HFFc6 (cell line): ENCODE data around the gene NCKAP5. TPM values are rescaled to one million over a fixed set of nuclear protein-coding genes. Genes with fewer than 3 reads are reported as not detected.

Experiments
- DNase-seq: peaks from one replicate; pipeline ENCODE4 v3.0.0-alpha.2; 2018
- H3K27ac Mint-ChIP-seq: 2 replicates; pipeline ENCODE4 v1.8.0; 2020; ENCODE audit warnings: mild to moderate bottlenecking, mixed read lengths
- H3K27me3 Mint-ChIP-seq: 2 replicates; pipeline ENCODE4 v1.8.0; 2021; ENCODE audit warnings: mild to moderate bottlenecking, moderate library complexity, mixed read lengths; ENCODE audit not compliant: insufficient read depth
- H3K36me3 Mint-ChIP-seq: 2 replicates; pipeline ENCODE4 v1.8.0; 2021; ENCODE audit warnings: low read depth, mixed read lengths
- H3K4me1 Mint-ChIP-seq: 2 replicates; pipeline ENCODE4 v1.8.0; 2020; ENCODE audit warnings: low read depth, mixed read lengths
- H3K4me3 Mint-ChIP-seq: 2 replicates; pipeline ENCODE4 v1.8.0; 2020; ENCODE audit warnings: mild to moderate bottlenecking, moderate library complexity, mixed read lengths
- H3K9me3 Mint-ChIP-seq: 2 replicates; pipeline ENCODE4 v1.8.0; 2020; ENCODE audit warnings: mild to moderate bottlenecking, mixed read lengths
- total RNA-seq, 6 experiments: library from RNA; stranded (reverse); fragmentation: NEBNext Ultra II Directional; extraction: Animal tissue kit (Norgen Biotek cat#: 25700); gene quantifications; 2 replicates in 1 of 6; 3 replicates in 5 of 6; pipeline ENCODE4 v1.2.3, GENCODE V29; 2021
- TF ChIP-seq, protein P1 (sequence below): fragments of 200-600 bp; sonication (generic); IDR thresholded peaks from 2 replicates; pipeline ENCODE4 v1.5.0; 2021; ENCODE audit warnings: antibody characterized with exemption, mild to moderate bottlenecking

Gene NCKAP5
- total RNA-seq, 6 experiments from 2014 or later, result 0.31 to 4.0 (median 3.1) TPM

DNA sequence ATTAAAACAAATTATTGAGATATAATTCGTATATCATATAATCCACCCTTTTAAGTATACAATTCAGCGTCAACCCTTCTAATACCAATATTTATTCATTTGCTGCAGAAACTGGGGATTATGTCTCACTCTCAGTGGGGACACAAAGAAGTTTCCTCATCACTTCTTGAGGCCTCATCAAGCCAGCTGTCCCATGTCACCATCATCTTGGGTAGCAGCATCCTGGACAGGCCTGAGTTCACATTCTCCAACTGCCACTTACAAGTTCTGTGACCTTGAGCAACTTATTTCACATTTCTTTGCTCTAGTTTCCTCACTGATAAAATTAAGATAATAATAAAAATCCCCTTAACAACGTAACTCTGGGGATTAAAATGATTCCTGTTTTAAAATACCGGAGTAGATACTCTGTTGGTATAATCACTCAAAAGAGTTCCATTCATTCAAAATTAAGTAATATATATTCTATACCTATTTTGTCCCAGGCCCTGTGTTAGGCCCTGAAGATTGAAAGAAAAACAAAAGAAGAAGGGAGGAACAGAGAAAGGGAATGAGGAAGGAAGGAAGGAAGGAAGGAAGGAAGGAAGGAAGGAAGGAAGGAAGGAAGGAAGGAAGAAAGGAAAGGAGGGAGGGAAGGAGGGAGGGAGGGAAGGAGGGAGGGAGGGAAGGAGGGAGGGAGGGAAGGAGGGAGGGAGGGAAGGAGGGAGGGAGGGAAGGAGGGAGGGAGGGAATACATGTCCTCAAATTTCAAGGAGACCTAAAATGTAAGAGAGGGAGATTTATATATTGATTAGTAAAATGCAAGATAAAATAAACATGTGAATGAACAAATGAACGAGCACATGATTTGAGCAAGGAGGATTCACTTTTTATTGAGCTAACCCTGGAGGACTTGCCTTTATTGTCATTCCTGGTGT is 42.4 kb downstream of the NCKAP5 start:
- no peaks in the 10 kb centered on the region for H3K9me3 Mint-ChIP-seq
- no peak overlapping the region for H3K27ac Mint-ChIP-seq
- H3K36me3 Mint-ChIP-seq, result no peaks in the 10 kb centered on the region
- no peak overlapping the region for H3K4me3 Mint-ChIP-seq
- TF ChIP-seq, protein P1, sequence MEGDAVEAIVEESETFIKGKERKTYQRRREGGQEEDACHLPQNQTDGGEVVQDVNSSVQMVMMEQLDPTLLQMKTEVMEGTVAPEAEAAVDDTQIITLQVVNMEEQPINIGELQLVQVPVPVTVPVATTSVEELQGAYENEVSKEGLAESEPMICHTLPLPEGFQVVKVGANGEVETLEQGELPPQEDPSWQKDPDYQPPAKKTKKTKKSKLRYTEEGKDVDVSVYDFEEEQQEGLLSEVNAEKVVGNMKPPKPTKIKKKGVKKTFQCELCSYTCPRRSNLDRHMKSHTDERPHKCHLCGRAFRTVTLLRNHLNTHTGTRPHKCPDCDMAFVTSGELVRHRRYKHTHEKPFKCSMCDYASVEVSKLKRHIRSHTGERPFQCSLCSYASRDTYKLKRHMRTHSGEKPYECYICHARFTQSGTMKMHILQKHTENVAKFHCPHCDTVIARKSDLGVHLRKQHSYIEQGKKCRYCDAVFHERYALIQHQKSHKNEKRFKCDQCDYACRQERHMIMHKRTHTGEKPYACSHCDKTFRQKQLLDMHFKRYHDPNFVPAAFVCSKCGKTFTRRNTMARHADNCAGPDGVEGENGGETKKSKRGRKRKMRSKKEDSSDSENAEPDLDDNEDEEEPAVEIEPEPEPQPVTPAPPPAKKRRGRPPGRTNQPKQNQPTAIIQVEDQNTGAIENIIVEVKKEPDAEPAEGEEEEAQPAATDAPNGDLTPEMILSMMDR, result no peak
- H3K4me1 Mint-ChIP-seq, result peaks cover 14% of the 10 kb centered on the region
- no peak for DNase-seq
- H3K27me3 Mint-ChIP-seq, result peaks cover 4% of the 10 kb centered on the region; the same call in 1 of the 2 replicates

DNA sequence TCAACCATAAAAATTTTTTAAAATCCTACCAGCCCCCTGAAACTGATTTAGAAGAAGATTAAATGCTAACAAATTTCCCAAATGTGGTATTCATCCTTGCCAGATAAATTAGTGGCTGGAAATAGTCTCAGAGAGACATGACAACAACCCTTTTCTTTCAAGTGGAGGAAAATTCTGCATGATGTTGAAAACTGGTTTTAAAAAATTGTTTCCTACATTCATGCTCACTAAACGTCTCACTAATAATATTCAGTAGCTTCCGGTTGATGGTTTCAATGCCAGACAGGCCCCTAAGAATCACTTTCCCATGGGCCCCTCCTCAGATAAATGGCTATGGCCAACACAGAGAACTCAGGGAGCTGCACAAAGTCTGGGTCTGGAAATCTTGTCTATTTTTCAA is 43.2 kb downstream of the NCKAP5 start:
- Mint-ChIP-seq H3K36me3 (no peaks in the 10 kb centered on the region), H3K9me3 (no peaks in the 10 kb centered on the region), H3K4me1 (peaks cover 14% of the 10 kb centered on the region), H3K27me3 (no peaks in the 10 kb centered on the region; the same call in 1 of the 2 replicates), H3K27ac (no peak overlapping the region), H3K4me3 (no peak overlapping the region)
- TF ChIP-seq, protein P1, result no peak
- DNase-seq, result no peak

DNA sequence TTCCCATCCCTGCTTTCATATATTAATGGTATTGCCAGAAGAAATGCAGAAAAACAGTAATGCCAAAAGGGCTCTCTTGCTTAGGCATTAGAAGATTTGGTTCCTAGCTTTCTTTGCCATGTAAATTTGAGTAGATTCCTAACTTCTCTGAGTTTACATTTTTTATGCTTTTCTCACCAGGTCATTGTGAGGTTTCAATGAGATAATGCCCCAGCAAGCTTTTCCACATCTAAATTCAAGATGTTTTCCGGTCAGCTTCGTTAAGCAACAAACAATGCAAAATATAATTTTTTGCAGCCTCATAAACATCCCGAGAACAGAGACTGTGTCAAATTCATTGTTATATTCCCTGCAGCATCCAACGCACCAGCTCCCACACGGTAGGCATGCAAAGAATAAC is 44.9 kb downstream of the NCKAP5 start:
- no peak overlapping the region for H3K4me3 Mint-ChIP-seq
- no peaks in the 10 kb centered on the region for H3K36me3 Mint-ChIP-seq
- DNase-seq, result peak; percentile 2
- H3K27me3 Mint-ChIP-seq, result no peaks in the 10 kb centered on the region; the same call in 1 of the 2 replicates
- TF ChIP-seq, protein P1, result no peak
- H3K4me1 Mint-ChIP-seq, result peaks cover 14% of the 10 kb centered on the region
- H3K9me3 Mint-ChIP-seq, result no peaks in the 10 kb centered on the region
- no peak overlapping the region for H3K27ac Mint-ChIP-seq

DNA sequence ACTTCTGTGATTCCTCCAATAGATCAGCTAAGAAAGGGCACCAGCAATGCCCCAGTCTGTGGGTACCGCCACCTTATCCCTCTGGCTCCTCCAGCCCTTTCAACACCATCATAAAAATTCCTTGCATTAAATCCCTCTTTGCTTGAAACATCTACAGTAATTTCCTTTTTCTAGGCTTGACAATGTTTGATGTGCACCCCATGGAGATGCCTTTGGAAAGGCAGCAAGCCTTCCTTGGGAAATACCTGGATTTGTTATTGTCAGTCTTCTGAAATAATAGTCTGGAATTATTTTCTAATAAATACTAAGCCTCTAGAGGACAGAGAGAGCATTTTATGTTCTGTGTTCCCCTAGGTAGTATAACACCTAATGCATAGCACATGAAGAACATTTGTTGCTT is 46.1 kb downstream of the NCKAP5 start:
- Mint-ChIP-seq H3K4me1 (peaks cover 14% of the 10 kb centered on the region), H3K9me3 (no peaks in the 10 kb centered on the region), H3K27ac (no peak overlapping the region), H3K27me3 (no peaks in the 10 kb centered on the region; the same call in 1 of the 2 replicates), H3K4me3 (no peak overlapping the region), H3K36me3 (no peaks in the 10 kb centered on the region)
- TF ChIP-seq, protein P1, result no peak
- no peak for DNase-seq

DNA sequence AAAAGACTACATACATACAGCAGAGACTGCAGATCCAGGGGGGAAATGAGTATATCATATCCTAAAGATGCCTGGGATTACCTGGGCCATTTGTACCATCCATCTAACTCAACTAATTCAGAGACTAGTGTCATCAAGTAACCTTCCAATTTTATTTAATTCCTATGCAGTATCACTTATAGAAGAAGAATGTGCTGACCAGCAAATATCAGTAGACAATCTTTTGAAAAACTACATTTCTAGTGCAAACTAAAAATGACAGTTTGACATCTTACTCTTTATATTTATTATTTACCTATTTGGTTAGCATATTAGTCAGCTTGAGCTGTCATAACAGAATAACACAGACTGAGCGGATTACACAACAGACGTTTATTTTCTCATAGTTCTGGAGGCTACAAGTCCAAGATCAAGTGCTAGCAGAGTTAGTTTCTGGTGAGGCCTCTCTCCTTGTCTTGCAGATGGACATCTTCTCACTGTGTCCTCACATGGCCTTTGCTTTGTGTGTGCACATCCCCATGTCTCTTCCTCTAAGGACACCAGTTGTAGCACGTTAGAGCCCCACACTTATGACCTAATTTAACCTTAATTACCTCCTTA is 47.0 kb downstream of the NCKAP5 start:
- H3K4me3 Mint-ChIP-seq, result no peak overlapping the region
- no peak overlapping the region for H3K27ac Mint-ChIP-seq
- TF ChIP-seq, protein P1, result no peak
- H3K4me1 Mint-ChIP-seq, result peaks cover 14% of the 10 kb centered on the region
- no peak for DNase-seq
- H3K36me3 Mint-ChIP-seq, result no peaks in the 10 kb centered on the region
- H3K27me3 Mint-ChIP-seq, result no peaks in the 10 kb centered on the region; the same call in 1 of the 2 replicates
- H3K9me3 Mint-ChIP-seq, result no peaks in the 10 kb centered on the region
